Cardiac muscle cell (in vitro differentiated cells and primary cell): ENCODE measurements around the gene ACAD9. TPM values are rescaled to one million over a fixed set of nuclear protein-coding genes. Genes with fewer than 3 reads are reported as not detected.
A peak's percentile ranks its signal among the peaks of the same experiment; 100 is the strongest.

ENCODE experiments used
- DNase-seq, 2 donors: peaks; one replicate each; pipeline versions ENCODE4 v3.0.0 to v3.0.0-alpha.2; 2010 to 2017; ENCODE audit warnings: low read depth in 1 of 2, low spot score in 1 of 2
- H3K27ac ChIP-seq: fragments of 200-600 bp; sonication (generic); 2 replicates; pipeline ENCODE4 v1.5.1; 2016
- H3K27me3 ChIP-seq: fragments of 200-600 bp; sonication (generic); 2 replicates; pipeline ENCODE4 v1.6.0; 2016; ENCODE audit warnings: control low read depth
- H3K36me3 ChIP-seq: fragments of 200-600 bp; sonication (generic); 2 replicates; pipeline ENCODE4 v1.5.1; 2016; ENCODE audit warnings: control low read depth
- H3K4me1 ChIP-seq: fragments of 200-600 bp; sonication (generic); 2 replicates; pipeline ENCODE4 v1.8.1; 2017; ENCODE audit warnings: low read depth, mild to moderate bottlenecking, mixed run types
- H3K4me3 ChIP-seq: fragments of 200-600 bp; sonication (generic); 2 replicates; pipeline ENCODE4 v1.5.1; 2016; ENCODE audit warnings: mild to moderate bottlenecking
- H3K9me3 ChIP-seq: fragments of 200-600 bp; sonication (generic); 2 replicates; pipeline ENCODE4 v1.5.1; 2017; ENCODE audit warnings: low read depth, mild to moderate bottlenecking, control low read depth
- CTCF ChIP-seq: IDR thresholded peaks from 2 replicates; pipeline ENCODE4 v1.5.1; 2012; ENCODE audit warnings: low read depth, mild to moderate bottlenecking, low read length
- polyA plus RNA-seq: library from polyadenylated mRNA; unstranded; fragments of >200 nt; fragmentation: Nextera tagmentation; extraction: Ambion mirVana; gene quantifications from 2 replicates; pipeline ENCODE4 v1.2.1, GENCODE V29; 2016
- total RNA-seq: library from RNA; depleted of rRNA; stranded (reverse); fragments of >200 nt; gene quantifications from 2 replicates; pipeline ENCODE4 v1.2.3, GENCODE V29; 2016

Gene ACAD9
- total and polyA plus RNA-seq, 2 experiments from 2014 or later = 44.5 to 61.2 TPM

- no peak for TF ChIP-seq CTCF
- no peaks in the 10 kb centered on the region for H3K9me3 ChIP-seq
These were observed 24.9 kb upstream of the ACAD9 start for GRCh38 chr3:128854475-128854874.

DNA sequence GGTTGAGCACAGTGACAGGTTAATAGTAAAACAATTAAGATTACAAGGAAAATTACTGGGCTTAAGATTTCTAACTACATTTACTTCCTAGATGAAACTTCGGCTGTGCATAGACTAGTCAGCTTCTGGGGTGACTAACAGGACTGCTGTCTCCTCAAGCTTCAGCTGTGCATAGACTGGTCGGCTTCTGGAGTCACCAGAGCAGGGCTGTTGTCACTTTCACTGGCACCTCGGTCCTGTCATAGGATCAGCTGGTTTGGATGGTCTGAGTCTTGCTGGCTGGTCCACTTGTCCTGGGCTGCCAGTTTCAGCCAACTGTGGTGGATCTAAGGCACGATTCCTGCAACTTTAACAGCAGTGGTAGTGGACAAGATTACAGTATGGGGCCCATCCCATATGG lies 23.9 kb upstream of the ACAD9 start:
- H3K27me3 ChIP-seq = no peaks in the 10 kb centered on the region
- TF ChIP-seq CTCF = no peak

More at GRCh38 chr3:128854475-128854874, 24.9 kb upstream of the ACAD9 start:
- DNase-seq = no peak
- Histone ChIP-seq H3K36me3 (no peaks in the 10 kb centered on the region), H3K4me3 (no peak overlapping the region), H3K27me3 (no peaks in the 10 kb centered on the region), H3K27ac (no peak overlapping the region), H3K4me1 (no peaks in the 10 kb centered on the region)

DNA sequence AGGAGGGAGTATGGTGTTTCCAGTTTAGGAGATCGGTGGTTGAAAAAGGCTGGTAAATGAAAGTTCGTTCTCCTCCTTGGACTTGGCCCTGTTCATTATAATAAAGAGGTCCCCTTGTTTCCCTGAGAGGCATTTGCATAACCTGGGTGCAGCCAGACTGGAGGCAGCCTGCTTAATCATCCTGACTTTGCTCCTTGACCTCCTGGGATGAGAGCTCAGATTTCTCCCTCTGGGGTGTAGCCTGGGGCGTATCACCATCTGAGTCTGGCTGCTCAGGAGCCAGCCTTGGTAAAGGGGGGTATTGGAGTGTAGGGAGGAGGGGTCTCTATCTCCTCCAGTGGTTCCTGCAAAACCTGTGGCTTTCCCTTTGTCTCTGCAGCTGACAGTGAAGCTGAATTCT lies 21.3 kb upstream of the ACAD9 start:
- H3K4me1 ChIP-seq = no peaks in the 10 kb centered on the region
- H3K27ac ChIP-seq = no peak overlapping the region
- H3K36me3 ChIP-seq = no peaks in the 10 kb centered on the region
- DNase-seq = no peak
- H3K27me3 ChIP-seq = no peaks in the 10 kb centered on the region
- H3K9me3 ChIP-seq = no peaks in the 10 kb centered on the region
- no peak for TF ChIP-seq CTCF
- no peak overlapping the region for H3K4me3 ChIP-seq

More for the DNA sequence above, 23.9 kb upstream of the ACAD9 start:
- Histone ChIP-seq H3K9me3 (no peaks in the 10 kb centered on the region), H3K4me3 (no peak overlapping the region), H3K4me1 (no peaks in the 10 kb centered on the region), H3K27ac (no peak overlapping the region), H3K36me3 (no peaks in the 10 kb centered on the region)
- no peak for DNase-seq

DNA sequence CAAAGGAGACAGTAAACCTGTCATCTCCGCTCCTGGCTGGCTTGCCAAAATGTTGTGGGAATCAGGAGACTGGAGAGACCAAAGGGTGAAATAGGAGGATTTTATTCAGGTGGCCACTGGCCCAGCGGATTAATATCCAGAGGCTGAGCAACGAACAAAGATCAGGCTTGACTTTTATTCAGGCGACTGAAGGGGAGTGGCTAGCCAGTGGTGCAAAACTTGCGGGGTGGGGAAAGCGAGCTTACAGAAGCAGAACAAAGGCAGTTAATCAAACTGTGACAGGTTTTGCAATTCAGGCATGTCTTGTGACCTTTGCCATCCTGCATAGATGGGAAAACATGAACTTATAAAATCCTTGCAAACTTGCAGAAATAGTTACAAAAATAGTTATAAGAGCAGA lies 19.8 kb upstream of the ACAD9 start:
- H3K4me3 ChIP-seq = no peak overlapping the region
- no peaks in the 10 kb centered on the region for H3K9me3 ChIP-seq
- peak in 1 of 2 donors; percentile 13 for DNase-seq
- TF ChIP-seq CTCF = no peak
- H3K36me3 ChIP-seq = no peaks in the 10 kb centered on the region
- no peak overlapping the region for H3K27ac ChIP-seq
- no peaks in the 10 kb centered on the region for H3K4me1 ChIP-seq
- H3K27me3 ChIP-seq = no peaks in the 10 kb centered on the region

- Histone ChIP-seq H3K9me3 (no peaks in the 10 kb centered on the region), H3K36me3 (no peaks in the 10 kb centered on the region), H3K27ac (no peak overlapping the region), H3K4me1 (no peaks in the 10 kb centered on the region), H3K4me3 (no peak overlapping the region), H3K27me3 (no peaks in the 10 kb centered on the region)
- DNase-seq = no peak
- no peak for TF ChIP-seq CTCF
These were observed 17.9 kb upstream of the ACAD9 start for GRCh38 chr3:128861491-128861890.

GRCh38 chr3:128863560-128863959 lies 15.9 kb upstream of the ACAD9 start:
- no peak overlapping the region for H3K4me3 ChIP-seq
- TF ChIP-seq CTCF = peak; percentile 34
- no peaks in the 10 kb centered on the region for H3K9me3 ChIP-seq
- H3K27me3 ChIP-seq = no peaks in the 10 kb centered on the region
- H3K36me3 ChIP-seq = no peaks in the 10 kb centered on the region
- H3K4me1 ChIP-seq = no peaks in the 10 kb centered on the region
- no peak overlapping the region for H3K27ac ChIP-seq
- no peak for DNase-seq
